Mesodermal cell (in vitro differentiated cells): ENCODE measurements around the gene STX16.

Source experiments
- H3K27ac ChIP-seq: 2 replicates; pipeline ENCODE4 v1.7.0; 2013; ENCODE audit warnings: mild to moderate bottlenecking, low read depth, low read length, moderate library complexity; ENCODE audit not compliant: severe bottlenecking
- H3K36me3 ChIP-seq: 2 replicates; pipeline ENCODE4 v1.7.1; 2013; ENCODE audit warnings: mild to moderate bottlenecking, low read length, moderate library complexity; ENCODE audit not compliant: control insufficient read depth, insufficient read depth
- H3K4me1 ChIP-seq: one replicate; pipeline ENCODE4 v1.7.1; 2013; ENCODE audit warnings: mild to moderate bottlenecking, low read length; ENCODE audit not compliant: insufficient read depth, control insufficient read depth, poor library complexity, severe bottlenecking
- H3K4me3 ChIP-seq: 2 replicates; pipeline ENCODE4 v1.7.0; 2013; ENCODE audit warnings: low read length, control low read depth, mild to moderate bottlenecking; ENCODE audit not compliant: insufficient read depth, poor library complexity, severe bottlenecking; ENCODE audit errors: extremely low read depth
- H3K9me3 ChIP-seq: 2 replicates; pipeline ENCODE4 v1.7.1; 2013; ENCODE audit warnings: mild to moderate bottlenecking, low read length, moderate library complexity; ENCODE audit not compliant: control insufficient read depth
- WGBS, 2 experiments: methylation state at CpG; one replicate each; pipeline ENCODE4 v1.1.5; 2013; ENCODE audit warnings: missing lambda C conversion rate in 2 of 2; ENCODE audit not compliant: insufficient coverage in 2 of 2; 5-methylcytosine and 5-hydroxymethylcytosine counted together

STX16 gene

DNA sequence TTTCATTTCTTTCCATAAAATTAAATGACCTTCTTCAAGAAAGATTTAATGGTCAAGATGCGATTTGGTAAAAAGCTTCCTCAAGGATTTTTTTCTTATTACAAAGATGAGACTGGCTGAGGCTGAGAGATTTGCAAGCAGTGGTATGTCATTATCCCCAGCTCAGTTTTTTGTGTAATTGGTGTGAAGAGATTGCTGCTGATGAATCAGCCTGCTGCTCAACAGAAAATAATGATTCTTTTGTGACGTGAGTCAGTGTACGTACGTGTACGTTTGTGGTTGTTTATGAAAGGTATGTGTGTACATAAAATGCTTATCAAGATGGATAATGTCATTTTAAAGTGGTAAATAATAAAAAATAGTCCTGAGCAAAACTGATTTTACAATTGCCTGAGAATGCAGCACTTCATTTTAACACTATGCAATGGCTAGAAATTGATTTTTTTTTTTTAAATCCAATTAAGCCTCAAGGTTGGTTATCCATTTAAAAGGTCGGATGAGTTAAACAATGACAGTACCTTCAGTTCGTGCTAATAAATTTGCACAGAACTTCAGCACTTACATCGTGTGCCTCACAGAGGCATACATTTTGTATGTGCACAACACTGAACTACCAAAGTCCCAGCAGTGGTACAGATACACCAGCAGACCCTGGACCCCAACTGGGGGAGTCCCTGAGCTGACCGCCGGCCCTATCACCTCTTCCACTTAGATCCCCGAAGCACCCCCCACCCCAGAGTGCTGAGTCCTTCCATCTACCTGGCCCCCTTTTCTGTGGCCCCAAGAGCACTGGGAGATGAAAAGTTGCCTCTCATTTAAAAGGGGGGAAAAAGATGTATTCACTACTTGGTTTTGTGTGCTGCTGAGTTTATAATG, 31.8 kb downstream of the STX16 start:
- no peak overlapping the region for H3K27ac ChIP-seq
- no peaks in the 10 kb centered on the region for H3K4me1 ChIP-seq
- 94 to 96% methylated on average over 4 to 8 of the region's 11 CpGs for WGBS, 2 experiments
- H3K4me3 ChIP-seq, result no peak overlapping the region
- peaks cover 30% of the 10 kb centered on the region for H3K36me3 ChIP-seq
- H3K9me3 ChIP-seq, result no peaks in the 10 kb centered on the region

DNA sequence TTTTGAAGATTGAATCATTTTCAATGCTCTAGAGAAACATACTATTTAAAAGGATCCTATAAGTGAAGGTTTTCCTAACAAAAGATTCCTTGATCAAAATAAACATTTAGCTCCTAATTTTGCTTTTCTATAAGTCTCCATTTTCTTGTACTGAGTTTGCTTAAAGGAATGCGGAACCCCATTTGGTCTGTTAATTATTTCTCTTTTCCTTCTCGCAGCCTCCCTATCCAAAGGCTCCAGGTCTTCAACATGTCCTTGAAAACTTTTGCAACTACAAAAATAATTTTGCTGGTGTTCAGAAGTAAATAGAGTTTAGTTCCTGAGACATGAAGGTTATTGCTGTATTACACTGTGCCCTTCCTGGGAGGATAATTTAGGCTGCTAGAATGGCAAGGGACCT, 33.2 kb downstream of the STX16 start:
- 80 to 89% methylated on average over 1 to 2 of the region's 2 CpGs for WGBS, 2 experiments
- H3K9me3 ChIP-seq, result no peaks in the 10 kb centered on the region
- no peak overlapping the region for H3K4me3 ChIP-seq
- no peak overlapping the region for H3K27ac ChIP-seq
- H3K4me1 ChIP-seq, result no peaks in the 10 kb centered on the region
- peaks cover 21% of the 10 kb centered on the region for H3K36me3 ChIP-seq

DNA sequence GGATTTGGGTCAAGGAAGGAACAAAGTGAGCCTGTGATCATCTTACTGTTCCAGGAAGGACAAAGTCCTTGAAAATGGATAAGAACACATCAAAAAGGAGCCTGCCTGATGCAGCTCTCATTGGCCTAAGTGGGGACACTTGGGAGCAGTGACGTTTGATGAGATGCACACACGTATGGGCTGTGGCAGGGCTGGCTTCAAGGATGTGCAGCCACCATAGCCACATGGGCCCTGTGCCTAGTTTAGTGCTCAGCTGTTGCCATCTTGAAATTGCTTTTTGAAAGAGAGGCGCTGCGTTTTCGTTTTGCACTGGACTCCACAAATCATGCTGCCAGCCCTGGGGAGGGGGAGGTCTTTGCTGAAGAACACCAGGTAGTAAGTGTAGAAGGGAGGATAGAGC, 34.9 kb downstream of the STX16 start:
- H3K36me3 ChIP-seq, result peaks cover 7% of the 10 kb centered on the region
- H3K4me3 ChIP-seq, result no peak overlapping the region
- H3K9me3 ChIP-seq, result no peaks in the 10 kb centered on the region
- 88 to 91% methylated on average over 5 of the region's 5 CpGs for WGBS, 2 experiments
- H3K4me1 ChIP-seq, result no peaks in the 10 kb centered on the region
- H3K27ac ChIP-seq, result no peak overlapping the region

DNA sequence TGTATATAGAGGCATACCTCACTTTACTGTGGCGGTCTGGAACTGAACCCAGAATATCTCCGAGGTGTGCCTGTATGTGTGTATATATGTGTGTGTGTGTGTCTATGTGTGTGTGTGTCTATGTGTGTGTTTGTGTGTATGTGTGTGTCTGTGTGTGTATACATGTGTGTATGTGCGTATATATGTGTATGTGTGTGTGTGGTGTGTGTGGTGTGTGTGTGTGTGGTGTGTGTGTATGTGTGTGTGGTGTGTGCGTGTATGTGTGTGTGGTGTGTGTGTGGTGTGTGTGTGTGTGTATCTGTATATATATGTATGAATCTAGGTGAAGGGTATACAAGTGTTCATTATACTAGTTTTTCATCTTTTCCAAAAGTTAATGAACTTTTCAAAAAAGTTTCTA, 37.3 kb downstream of the STX16 start:
- 100% methylated on average over 1 to 3 of the region's 4 CpGs for WGBS, 2 experiments
- H3K4me1 ChIP-seq, result no peaks in the 10 kb centered on the region
- no peaks in the 10 kb centered on the region for H3K9me3 ChIP-seq
- H3K4me3 ChIP-seq, result no peak overlapping the region
- no peak overlapping the region for H3K27ac ChIP-seq
- peaks cover 7% of the 10 kb centered on the region for H3K36me3 ChIP-seq

DNA sequence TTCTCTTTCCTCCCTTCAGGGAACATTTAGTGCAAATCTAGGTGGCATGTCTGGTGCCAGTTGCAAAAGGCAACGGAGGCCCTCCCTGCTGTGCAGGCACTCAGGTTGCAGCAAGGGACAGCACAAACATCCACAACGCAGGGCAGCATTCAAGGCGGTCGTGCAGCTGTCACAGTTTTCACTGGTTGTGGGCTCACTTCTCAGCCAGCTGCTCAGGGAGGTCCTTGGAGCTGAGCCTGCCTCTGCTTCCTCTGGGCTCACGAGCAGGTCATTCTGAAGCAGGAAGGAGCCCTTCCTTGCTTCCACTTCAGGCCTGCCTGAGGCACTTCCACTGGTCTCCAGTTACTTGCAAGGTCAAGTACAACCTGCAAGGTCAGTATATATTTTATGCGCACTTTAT, 37.8 kb downstream of the STX16 start:
- no peaks in the 10 kb centered on the region for H3K4me1 ChIP-seq
- H3K27ac ChIP-seq, result no peak overlapping the region
- peaks cover 7% of the 10 kb centered on the region for H3K36me3 ChIP-seq
- WGBS, 2 experiments, result 68 to 76% methylated on average over 6 of the region's 6 CpGs
- H3K9me3 ChIP-seq, result no peaks in the 10 kb centered on the region
- H3K4me3 ChIP-seq, result no peak overlapping the region

DNA sequence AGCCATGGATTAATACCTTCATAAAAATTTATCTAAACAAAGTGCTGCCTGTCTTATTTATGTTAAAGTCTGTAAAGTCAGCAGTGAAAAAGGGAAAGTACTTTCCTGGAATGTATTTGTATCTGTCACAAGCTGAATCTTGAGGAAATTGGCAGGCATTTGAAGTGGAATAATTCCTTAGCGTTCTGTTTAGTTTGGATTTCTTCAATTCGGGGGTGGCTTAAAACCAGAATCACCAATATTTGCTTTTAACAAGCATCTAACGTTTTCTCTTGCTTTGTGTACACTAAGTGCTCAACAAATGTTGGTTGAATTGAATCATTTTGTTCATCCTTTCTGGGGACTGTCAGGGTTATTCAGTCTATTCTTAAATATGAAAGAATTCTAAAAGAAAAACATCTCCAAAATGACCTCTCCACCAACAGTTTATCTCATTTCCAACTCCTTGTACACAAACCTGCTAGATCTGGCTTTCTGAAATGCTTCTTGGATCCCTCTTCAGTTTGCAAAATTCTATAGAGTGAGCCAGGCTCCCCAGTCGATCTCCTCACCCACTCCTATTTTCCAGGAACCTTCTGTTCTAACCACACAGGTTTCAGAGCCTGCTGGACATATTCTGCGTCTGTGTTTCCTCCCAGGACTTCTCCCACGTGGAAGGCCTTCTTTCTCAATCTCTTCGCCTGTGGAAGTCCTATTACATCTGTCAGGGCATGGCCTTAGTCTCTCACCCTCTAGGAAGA, 39.5 kb downstream of the STX16 start:
- Histone ChIP-seq H3K4me1 (no peaks in the 10 kb centered on the region), H3K36me3 (peaks cover 9% of the 10 kb centered on the region), H3K9me3 (no peaks in the 10 kb centered on the region), H3K27ac (peak overlapping the region; percentile 2), H3K4me3 (no peak overlapping the region)
- 73 to 81% methylated on average over 4 to 5 of the region's 7 CpGs for WGBS, 2 experiments

DNA sequence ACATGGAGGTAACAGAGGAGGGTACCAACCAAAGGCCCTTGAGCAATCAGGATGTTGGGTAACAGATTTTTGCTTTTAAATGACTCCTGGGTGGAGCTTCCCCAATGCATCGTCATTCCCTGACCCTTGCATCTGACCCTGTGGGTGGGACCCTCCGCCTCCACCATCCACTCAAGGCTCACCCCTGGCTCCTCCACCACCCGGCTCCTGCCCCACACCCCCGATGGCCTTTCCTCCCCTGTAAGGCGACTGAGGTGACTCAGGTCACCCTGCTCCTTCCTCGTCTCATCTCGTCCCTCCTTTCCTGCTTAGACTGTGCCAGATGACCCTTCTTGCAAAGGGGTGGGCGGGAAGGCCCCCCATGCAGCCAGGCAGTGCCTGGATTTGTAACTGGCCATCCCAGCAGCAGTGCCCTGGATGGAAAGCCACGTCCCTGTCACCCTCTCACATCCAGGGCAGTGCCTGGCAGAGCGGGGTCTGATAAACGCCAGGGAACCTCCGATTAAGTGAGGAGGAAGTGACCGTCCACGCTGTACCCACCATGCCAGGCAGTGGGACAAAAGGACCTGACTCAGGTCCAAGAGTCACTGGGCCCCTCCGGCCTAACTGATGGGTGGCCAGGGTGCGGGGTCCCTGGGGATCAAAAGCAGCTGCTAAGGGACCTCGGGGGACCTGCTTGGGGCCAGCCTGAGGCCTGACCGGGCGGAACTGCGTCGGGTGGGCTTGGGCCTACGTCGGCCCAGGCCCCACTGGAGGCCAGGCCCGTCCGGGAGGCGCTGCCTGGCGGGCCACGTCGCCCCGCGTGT, 40.9 kb downstream of the STX16 start:
- peak overlapping the region; percentile 67 for H3K27ac ChIP-seq

DNA sequence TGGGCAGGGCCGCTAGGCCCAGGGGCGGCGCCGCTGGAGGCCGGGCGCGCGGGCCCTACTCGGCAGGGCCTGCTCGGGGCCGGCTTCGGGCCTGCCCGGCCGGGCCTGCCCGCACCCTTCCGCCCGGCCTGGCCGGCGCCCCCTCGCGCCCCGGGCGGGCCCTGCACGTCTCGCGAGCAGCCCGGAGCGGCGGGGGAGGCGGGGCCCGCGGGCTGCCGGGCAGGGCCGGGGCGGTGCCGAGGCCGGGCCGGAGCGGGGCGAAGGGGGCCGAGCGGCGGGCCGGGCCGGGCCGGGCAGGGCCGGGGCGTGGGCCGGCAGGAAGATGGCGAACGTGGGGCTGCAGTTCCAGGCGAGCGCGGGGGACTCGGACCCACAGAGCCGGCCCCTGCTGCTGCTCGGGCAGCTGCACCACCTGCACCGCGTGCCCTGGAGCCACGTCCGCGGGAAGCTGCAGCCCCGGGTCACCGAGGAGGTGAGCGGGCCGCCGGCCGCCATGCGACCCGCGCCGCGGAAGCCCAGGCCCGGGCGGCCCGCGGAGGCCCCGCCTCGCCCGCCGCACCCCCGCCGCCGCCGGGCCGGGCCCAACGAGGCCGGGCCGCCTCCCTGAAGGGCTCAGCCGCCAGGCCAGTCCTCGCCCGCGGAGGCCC, 41.6 kb downstream of the STX16 start, which contains the start of gene NPEPL1:
Gene NPEPL1 (plus strand): TSS at position 222 of the 647 bp plus-strand sequence. CDS start 101 bp downstream, at position 323.
- Histone ChIP-seq H3K36me3 (peaks cover 5% of the 10 kb centered on the region), H3K4me3 (peak within 1 kb of the TSS; percentile 21), H3K4me1 (no peaks in the 10 kb centered on the region), H3K9me3 (no peaks in the 10 kb centered on the region), H3K27ac (peak within 1 kb of the TSS; percentile 67)
- WGBS, 2 experiments, result 21 to 25% methylated on average over 36 to 58 of the region's 93 CpGs

More for the DNA sequence above, 40.9 kb downstream of the STX16 start:
- Histone ChIP-seq H3K4me1 (no peaks in the 10 kb centered on the region), H3K4me3 (no peak overlapping the region), H3K9me3 (no peaks in the 10 kb centered on the region), H3K36me3 (peaks cover 5% of the 10 kb centered on the region)
- 77 to 94% methylated on average over 26 to 27 of the region's 31 CpGs for WGBS, 2 experiments

DNA sequence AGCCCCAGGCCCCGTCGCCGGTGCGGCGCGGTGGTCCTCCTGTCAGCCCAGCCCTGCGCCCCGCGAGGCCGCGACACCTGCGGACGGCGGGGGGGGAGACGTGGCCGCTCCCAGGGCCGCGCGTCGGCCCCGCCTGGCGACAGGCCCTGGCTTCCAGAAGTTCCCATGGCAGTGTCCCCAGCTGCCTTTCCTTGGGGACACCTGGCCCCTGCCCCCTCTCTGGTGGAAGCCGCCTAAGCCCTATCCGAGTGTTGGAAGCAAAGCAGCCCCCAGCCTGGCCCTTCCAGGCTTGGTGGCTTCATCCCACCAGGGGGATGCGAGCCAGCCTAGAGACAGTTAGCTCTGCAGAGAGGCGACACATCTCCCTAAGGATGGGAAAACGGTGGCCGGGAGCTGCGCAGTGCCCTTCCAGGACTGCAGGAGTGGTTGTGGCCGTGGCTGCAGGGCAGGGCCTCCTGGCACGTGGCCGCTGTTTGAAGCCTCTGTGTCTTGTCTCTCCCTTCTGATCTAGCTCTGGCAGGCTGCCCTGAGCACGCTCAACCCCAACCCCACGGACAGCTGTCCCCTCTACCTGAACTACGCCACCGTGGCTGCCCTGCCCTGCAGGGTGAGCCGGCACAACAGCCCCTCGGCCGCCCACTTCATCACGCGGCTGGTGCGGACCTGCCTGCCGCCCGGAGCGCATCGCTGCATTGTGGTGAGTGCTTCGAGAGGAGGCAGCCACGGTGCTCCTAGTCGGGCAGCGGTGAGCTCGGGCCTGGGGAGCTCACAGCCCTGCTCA, 42.3 kb downstream of the STX16 start:
- H3K36me3 ChIP-seq, result peaks cover 7% of the 10 kb centered on the region
- H3K4me3 ChIP-seq, result peak overlapping the region; percentile 21
- no peaks in the 10 kb centered on the region for H3K4me1 ChIP-seq
- H3K9me3 ChIP-seq, result no peaks in the 10 kb centered on the region
- 68 to 81% methylated on average over 43 to 50 of the region's 51 CpGs for WGBS, 2 experiments
- H3K27ac ChIP-seq, result no peak overlapping the region
